NCI-H2171 treated with DMSO at 0.1 percent for 48 hours (cell line): ENCODE data around the gene DCHS1.

Experiments
- DNase-seq: peaks from one replicate; lab custom pipeline; 2025; lab: John Stamatoyannopoulos, UW

The DCHS1 gene

GRCh38 chr11:6670202-6670830 is 14.7 kb upstream of the DCHS1 start:
- DNase-seq: no peak

GRCh38 chr11:6667733-6668374 is 12.2 kb upstream of the DCHS1 start:
- DNase-seq: no peak

- DNase-seq: no peak
Observed at GRCh38 chr11:6666302-6667183, 10.9 kb upstream of the DCHS1 start.

GRCh38 chr11:6664551-6664950 is 8.9 kb upstream of the DCHS1 start:
- no peak for DNase-seq

GRCh38 chr11:6663794-6664469 is 8.3 kb upstream of the DCHS1 start:
- no peak for DNase-seq

GRCh38 chr11:6660712-6661111 is 5.1 kb upstream of the DCHS1 start:
- no peak for DNase-seq

GRCh38 chr11:6658647-6659046 is 3.0 kb upstream of the DCHS1 start:
- no peak for DNase-seq

- DNase-seq: no peak
Observed at GRCh38 chr11:6657346-6657745, 1.7 kb upstream of the DCHS1 start.

GRCh38 chr11:6656936-6657335 is 1.3 kb upstream of the DCHS1 start:
- DNase-seq: no peak

GRCh38 chr11:6656584-6656915 is 941 bp upstream of the DCHS1 start:
- DNase-seq: no peak

- no peak for DNase-seq
Observed at GRCh38 chr11:6655020-6655789, 404 bp downstream of the DCHS1 start.

- no peak for DNase-seq
Observed at GRCh38 chr11:6654281-6655019, 1.2 kb downstream of the DCHS1 start.

GRCh38 chr11:6653656-6654055 is 2.0 kb downstream of the DCHS1 start:
- DNase-seq: no peak

GRCh38 chr11:6653097-6653496 is 2.5 kb downstream of the DCHS1 start:
- DNase-seq: no peak

- no peak for DNase-seq
Observed at GRCh38 chr11:6652182-6652581, 3.4 kb downstream of the DCHS1 start.

- no peak for DNase-seq
Observed at GRCh38 chr11:6650980-6651379, 4.6 kb downstream of the DCHS1 start.

- DNase-seq: no peak
Observed at GRCh38 chr11:6650104-6650503, 5.5 kb downstream of the DCHS1 start.

- DNase-seq: no peak
Observed at GRCh38 chr11:6648501-6648900, 7.1 kb downstream of the DCHS1 start.

- DNase-seq: no peak
Observed at GRCh38 chr11:6647836-6648235, 7.8 kb downstream of the DCHS1 start.

- DNase-seq: no peak
Observed at GRCh38 chr11:6646918-6647679, 8.5 kb downstream of the DCHS1 start.

GRCh38 chr11:6646576-6646917 is 9.1 kb downstream of the DCHS1 start:
- DNase-seq: no peak
